22Rv1 (cell line): ENCODE results near the gene CD300E.

Source experiments
- CTCF ChIP-seq: fragments of 450-650 bp; IDR thresholded peaks from 2 replicates; pipeline ENCODE4 v1.5.1; 2017; ENCODE audit warnings: mild to moderate bottlenecking
- ZFX ChIP-seq: fragments of 450-650 bp; IDR thresholded peaks from 2 replicates; pipeline ENCODE4 v1.6.1; 2017; ENCODE audit warnings: antibody characterized with exemption, borderline replicate concordance

GRCh38 chr17:74658620-74659019 is 35.1 kb upstream of the CD300E start:
- TF ChIP-seq CTCF (no peak), ZFX (no peak)
